ENCODE data around the gene COMMD9. TPM values are rescaled to one million over a fixed set of nuclear protein-coding genes. Genes with fewer than 3 reads are reported as not detected.
A peak's percentile ranks its signal among the peaks of the same experiment; 100 is the strongest.
"Not testable (repeated sequence)": the region's sequence is repeated elsewhere in the genome, so short reads cannot be mapped to it uniquely, and the experiment has no call there.

Gene COMMD9
- total RNA-seq (2014; rRNA removed; shearing (Covaris generic)): 111 and 124 TPM in 2 replicates
- 86.2 and 88.4 TPM in 2 replicates for polyA plus RNA-seq (2015; cell fraction: cytosol; rRNA removed)
- polyA plus RNA-seq (2015; cell fraction: nucleus; rRNA removed): 64.1 and 85.6 TPM in 2 replicates

DNA sequence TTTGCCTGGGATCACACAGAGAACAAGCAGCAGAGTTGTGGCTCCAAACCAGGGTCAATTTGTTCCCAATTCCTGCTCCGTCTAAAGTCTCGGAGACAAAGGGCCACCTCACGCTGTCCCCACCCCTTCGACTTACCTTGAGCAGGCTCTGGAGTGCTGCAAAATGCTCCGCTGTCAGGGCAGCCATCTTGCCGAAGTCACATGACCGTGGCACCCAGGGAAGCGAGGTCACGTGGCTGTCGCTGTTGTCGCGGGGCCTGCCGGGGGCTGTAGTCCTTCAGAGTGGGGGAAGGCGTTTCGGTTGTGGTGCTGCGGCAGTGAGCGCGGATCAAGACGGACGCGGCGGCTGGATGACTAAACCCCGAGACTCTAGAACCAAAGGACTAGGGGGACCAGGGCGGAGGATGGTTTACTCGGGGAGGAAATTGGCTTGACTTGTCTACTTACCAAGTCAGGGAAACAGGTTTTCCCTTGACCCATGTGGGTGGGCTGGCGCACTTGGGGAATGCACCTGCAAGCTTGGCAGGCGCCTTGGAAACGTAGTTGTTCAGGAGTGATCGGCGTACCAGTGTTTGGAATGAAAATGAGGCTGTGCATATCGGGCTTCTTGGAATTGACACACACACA, at the start of gene COMMD9:
Gene COMMD9, minus strand, starts transcription at position 199 of the 627 bp plus-strand sequence. Its CDS starts 12 bp downstream, at position 187.
- in situ Hi-C loops (cut with HindIII; ENCODE audit: low pct_unique_long_range_greater_than_20kb, low sequenced_read_pairs): no loop called here
- peak; percentile 94 for DNase-seq (ENCODE audit: low read depth, low spot score)

DNA sequence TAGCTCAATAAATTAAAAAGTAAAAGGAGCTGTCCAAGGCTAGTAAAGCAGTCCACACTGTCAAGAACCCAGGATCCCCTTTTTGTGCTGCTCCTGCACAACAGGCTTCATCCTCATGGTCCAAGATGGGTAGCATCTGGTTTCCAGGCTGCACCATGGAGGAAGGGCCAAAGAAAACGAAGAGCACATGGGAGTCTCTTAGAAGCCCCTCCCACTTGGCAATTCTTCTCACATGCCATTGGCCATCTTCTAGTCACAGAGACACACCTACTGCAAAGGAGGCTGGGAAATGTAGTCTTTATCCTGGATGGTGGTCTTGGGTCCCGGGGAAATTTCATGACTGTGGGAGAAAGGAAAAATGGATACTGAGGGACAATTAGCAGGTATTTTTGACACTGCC, 44.7 kb upstream of the COMMD9 start:
- in situ Hi-C loops (cut with HindIII; ENCODE audit: low pct_unique_long_range_greater_than_20kb, low sequenced_read_pairs): no loop called here
- DNase-seq (ENCODE audit: low read depth, low spot score): peak; percentile 77

DNA sequence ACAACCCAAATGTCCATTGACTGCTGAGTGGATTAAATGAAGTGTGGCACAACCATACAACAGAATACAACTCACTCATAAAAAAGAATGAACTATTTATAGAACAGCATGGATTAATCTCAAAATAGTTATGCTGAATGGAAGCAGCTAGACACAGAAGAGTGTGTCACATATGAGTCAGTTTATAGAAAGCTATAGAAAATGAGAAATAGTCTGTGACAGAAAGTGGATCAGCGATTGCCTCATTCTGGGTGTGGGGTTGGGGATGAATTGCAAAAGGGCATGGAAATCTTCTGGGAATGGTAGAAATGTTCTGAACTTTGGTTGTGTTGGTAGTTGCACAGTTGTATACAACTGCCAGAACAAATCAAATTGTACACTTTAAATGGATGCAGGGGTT, 44.2 kb upstream of the COMMD9 start:
- in situ Hi-C loops (cut with HindIII; ENCODE audit: low pct_unique_long_range_greater_than_20kb, low sequenced_read_pairs): no loop called here
- DNase-seq (ENCODE audit: low read depth, low spot score): no peak

DNA sequence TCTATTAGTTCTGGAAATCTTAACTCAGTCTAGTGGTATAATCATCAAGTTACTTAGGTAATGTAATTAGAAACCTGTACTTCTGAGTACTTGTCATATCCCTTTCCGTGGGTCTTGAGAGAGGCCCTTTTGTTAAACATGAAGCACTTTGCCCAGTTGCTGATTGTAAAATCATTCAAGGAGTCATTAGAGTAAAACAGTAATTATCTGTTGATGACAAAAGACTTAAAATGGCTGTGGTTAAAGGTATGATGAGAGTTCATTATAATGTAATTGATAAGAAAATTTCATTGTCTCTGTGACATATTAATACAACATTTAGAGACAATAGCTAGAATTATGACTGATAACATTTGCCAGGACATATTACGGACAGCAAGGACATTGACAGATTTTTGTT, 41.2 kb upstream of the COMMD9 start:
- in situ Hi-C loops (cut with HindIII; ENCODE audit: low pct_unique_long_range_greater_than_20kb, low sequenced_read_pairs): no loop called here
- no peak for DNase-seq (ENCODE audit: low read depth, low spot score)

DNA sequence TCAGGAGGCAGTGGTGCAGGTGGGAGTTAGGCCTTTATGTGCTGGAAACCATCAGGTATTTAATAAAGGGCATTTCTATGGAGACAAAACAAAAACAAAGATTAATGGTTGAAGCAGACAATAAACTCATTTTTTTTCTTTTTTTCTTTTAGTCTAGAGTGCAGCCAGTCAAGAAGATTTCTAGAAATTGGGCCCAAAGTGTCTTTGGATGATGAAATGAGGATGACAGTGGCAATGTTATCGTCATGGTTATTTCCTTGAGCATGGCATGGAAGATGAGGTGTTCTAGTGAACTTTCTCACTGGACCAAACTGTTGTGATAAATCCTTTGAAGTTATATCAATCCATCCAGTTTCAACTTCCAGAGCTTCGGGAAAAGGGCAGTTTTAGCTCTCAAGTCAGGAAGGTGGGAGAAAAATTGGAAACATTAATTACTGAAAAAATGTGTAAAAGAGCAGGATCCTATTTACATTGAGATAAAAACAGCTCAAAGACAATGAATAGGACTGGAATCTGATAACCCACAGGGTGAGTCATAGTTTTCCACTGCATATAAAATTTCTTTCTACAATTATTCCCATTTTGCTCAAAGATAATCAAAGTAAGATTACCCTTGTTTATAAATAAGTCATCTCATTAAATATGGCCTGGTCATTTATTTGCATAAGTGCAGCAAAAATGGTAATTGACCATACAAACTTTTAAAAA, 39.9 kb upstream of the COMMD9 start:
- in situ Hi-C loops (cut with HindIII; ENCODE audit: low pct_unique_long_range_greater_than_20kb, low sequenced_read_pairs): no loop called here
- DNase-seq (ENCODE audit: low read depth, low spot score): no peak

DNA sequence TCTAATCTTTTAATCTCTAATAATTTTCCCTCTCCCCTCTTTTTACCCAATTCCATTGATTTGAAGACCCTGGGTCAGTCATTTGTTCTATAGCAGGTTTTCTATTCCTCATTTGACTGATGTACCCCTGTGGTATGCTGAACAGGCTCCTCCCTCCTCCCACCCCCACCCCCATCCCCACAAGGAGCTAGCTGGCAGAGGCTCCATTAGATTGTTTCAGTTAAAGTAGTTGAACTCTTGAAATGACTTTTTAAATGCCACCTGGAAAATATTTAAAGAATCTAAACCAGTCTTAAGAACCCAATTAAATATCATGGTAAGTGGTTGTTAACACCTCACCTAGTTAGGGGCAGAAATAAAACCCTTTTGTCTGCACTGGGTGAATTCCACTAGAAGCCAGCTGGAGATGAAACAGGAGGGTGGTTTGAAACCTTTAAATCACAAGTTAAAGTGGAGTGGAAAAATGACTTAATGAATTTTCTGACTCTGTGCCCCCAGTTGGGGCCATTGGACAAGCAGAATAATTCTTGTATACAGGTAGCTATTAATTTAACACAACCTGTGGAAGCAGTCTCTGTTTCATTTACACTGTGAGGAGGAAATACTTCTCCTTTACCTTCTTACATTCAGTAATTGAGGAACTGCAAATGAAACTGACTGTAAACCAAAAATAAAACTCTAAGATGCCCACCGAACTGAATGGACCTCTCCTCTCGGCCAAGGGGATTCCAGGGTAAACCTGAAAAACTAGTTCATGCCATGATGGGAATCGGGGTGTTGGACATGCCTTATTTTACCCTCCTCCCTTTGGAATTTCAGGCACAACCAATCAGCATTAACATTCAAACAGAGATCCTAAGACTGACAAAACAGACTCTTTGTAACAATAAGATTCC, 37.5 kb upstream of the COMMD9 start:
- no peak for DNase-seq (ENCODE audit: low read depth, low spot score)
- in situ Hi-C loops (cut with HindIII; ENCODE audit: low pct_unique_long_range_greater_than_20kb, low sequenced_read_pairs): no loop called here

DNA sequence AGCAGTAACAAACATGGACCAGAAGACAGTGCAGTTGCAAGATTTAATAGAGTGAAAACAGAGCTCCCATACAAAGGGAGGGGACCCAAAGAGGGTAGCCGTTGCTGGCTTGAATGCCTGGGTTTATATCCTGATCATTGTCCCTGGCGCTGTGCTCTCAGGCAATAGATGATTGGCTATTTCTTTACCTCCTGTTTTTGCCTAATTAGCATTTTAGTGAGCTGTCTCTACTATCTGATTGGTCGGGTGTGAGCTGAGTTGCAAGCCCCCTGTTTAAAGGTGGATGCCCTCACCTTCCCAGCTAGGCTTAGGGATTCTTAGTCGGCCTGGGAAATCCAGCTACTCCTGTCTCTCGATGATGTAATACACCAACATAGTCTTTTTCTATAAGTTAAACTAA, 36.2 kb upstream of the COMMD9 start:
- in situ Hi-C loops (cut with HindIII; ENCODE audit: low pct_unique_long_range_greater_than_20kb, low sequenced_read_pairs); DNase-seq (ENCODE audit: low read depth, low spot score): not testable (repeated sequence)

DNA sequence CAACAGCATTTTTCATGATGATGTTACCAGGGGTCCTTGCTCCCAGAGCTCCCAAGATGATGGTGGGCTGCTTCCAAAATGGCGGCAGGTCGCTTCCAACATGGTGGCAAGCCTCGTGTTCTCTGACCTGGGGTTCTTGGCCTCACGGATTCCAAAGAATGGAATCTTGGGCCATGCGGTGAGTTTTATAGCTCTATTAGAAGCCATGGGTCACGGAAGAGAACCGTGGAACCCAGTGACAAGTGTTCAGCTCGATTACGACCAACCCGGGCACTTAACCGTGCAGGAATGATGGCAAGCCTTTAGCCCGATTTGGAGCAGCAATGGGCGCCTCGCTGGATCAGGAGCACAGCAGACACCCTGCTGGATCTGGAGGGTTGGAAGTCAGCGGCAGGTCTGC, 35.7 kb upstream of the COMMD9 start:
- DNase-seq (ENCODE audit: low read depth, low spot score); in situ Hi-C loops (cut with HindIII; ENCODE audit: low pct_unique_long_range_greater_than_20kb, low sequenced_read_pairs): not testable (repeated sequence)

DNA sequence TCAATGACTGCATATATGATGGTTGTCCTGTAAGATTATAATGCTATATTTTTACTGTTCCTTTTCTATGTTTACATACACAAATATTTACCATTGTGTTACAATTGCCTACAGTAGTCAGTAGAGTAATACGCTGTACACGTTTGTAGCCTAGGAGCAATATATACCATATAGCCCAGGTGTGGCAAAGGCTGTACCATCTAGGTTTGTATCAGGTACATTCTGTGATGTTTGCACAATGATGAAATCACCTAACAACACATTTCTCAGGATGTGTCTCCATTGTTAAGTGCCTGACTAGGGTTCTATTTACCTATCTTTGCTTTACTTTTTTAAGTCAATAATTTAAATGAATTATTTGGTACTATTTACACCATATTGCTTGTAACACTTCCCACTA, 28.8 kb upstream of the COMMD9 start:
- DNase-seq (ENCODE audit: low read depth, low spot score): no peak
- in situ Hi-C loops (cut with HindIII; ENCODE audit: low pct_unique_long_range_greater_than_20kb, low sequenced_read_pairs): no loop called here

DNA sequence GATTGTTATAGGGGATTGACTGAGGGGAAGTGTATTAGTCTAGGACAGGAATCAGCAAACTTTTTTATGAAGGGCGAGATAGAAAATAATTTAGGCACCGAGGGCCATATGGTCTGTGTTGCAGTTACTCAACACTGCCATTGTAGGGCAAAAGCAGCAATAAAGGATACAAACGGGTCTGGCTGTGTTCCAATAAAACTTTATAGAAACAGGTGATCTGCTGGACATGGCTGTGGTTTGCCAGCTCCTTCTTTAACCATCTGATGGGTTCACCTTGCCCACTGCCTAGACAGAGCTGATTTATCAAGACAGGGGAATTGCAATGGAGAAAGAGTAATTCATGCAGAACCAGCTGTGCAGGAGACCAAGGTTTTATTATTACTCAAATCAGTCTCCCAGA, 26.8 kb upstream of the COMMD9 start:
- DNase-seq (ENCODE audit: low read depth, low spot score): no peak
- in situ Hi-C loops (cut with HindIII; ENCODE audit: low pct_unique_long_range_greater_than_20kb, low sequenced_read_pairs): no loop called here

DNA sequence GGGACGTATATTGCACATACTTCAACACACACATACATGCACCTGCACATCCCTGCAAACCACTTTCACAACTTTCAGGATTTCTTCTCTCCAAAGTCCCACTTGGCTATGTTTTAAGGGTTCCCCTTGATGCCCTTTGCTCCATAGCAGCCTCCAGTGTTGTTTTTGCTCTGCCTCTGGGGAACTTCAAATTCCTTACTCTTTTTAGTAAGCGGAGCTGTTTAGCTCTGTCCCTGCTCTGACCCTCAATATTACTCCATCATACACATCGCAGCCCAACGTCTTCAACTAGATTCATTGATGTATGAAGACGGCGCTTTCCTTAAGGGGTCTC, 25.2 kb upstream of the COMMD9 start:
- in situ Hi-C loops (cut with HindIII; ENCODE audit: low pct_unique_long_range_greater_than_20kb, low sequenced_read_pairs): no loop called here
- no peak for DNase-seq (ENCODE audit: low read depth, low spot score)

DNA sequence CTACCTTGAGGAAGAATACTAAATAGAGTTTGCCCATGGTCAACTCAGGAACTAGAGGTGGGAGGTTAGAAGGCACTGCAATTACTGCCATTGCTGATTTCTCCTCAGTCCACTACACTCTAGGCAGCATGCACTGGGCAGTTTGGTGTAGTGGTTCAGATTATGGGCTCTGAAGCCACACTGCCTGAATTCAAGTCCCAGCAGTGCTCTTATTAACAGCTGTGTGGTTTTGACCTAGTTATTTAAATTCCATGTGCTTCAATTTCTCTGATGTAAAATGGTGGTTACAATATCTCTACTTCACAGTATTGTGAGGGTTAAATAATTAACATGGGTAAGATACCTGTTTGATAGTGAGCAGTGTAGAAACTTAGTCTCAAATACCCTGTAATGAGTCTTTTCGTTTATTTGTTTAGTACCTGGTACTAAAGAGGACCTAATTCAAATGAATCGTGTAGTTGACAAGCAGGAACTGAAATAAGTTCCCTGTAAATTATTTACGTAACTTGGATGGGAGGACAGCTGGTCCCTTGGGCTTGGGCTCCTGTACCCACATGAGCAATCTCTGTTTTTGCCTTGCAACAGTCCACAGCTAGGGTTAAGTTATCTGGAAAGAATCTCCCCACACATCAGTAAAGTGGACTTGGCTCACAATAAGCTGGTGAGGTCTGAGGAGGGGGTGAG, 24.7 kb upstream of the COMMD9 start:
- in situ Hi-C loops (cut with HindIII; ENCODE audit: low pct_unique_long_range_greater_than_20kb, low sequenced_read_pairs): no loop called here
- no peak for DNase-seq (ENCODE audit: low read depth, low spot score)

DNA sequence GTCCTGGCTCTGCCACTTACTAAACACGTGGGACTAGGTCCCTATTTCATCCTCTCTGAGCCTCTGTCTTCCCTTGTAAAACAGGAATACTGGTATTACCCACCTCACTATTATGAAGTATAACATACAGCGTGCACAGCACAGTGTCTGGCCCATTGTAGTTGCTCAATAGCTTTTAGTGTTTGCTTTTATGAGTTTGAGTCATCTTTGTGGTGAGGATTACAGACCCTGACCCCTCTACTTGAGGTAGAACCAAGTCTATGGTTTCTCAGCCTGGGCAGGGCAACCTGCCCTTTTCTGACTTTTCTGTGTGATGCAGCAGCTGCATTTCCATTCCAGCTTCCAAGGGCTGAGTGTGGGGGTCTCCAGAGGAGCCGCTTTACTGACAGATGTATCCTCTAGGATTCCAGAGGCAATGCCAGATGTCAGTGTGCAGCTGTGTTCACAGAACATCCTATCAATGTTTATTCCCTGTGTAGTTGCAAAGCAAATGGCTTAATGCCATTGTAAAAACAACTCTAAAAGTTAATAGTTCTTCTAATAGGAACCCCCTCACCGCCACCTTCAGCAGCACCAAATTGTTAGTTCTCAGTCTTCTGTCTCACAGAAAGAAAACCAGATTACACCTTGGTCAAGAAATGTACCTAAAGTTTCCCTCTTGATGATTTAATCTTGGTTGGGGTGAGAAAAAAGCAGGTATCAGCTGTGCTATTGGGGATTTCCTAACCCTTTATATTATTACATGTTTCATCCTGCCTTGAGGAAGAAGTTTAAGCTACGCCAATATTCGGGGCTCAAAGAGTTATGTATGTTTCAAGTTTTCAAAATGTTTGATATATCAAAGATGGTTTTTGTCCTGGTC, 23.6 kb upstream of the COMMD9 start:
- DNase-seq (ENCODE audit: low read depth, low spot score): no peak
- in situ Hi-C loops (cut with HindIII; ENCODE audit: low pct_unique_long_range_greater_than_20kb, low sequenced_read_pairs): no loop called here

DNA sequence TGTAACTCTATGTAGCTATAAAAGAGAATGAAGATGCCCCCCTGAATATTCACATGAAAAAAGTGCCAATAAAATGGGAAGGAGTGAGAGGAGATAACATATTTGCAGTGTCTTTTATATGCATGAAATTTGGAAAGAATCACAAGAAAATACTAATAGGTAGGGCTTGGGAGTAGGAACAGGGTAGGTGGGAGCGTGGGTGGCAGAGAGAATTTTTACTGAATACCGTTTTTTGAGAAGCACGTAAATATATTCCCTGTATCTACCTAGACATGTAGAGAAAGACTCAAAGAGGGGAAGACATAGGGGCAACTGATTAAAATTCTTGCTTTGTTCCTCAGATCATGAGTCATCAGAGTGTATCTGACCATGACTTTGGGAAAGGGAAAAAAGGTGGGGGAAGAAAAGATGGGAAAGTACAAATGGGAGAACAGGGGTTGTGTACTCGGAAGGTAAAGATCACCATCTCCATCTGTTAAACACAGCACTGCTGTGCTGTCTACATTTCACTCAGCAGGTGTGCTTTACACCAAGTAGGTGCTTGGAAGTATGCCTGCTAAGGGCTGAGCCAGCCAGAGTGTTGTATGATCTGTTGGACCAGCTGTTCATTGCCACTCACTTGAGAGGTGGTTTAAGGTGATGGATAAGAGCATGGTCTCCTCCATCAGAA, 22.8 kb upstream of the COMMD9 start:
- in situ Hi-C loops (cut with HindIII; ENCODE audit: low pct_unique_long_range_greater_than_20kb, low sequenced_read_pairs): no loop called here
- no peak for DNase-seq (ENCODE audit: low read depth, low spot score)

DNA sequence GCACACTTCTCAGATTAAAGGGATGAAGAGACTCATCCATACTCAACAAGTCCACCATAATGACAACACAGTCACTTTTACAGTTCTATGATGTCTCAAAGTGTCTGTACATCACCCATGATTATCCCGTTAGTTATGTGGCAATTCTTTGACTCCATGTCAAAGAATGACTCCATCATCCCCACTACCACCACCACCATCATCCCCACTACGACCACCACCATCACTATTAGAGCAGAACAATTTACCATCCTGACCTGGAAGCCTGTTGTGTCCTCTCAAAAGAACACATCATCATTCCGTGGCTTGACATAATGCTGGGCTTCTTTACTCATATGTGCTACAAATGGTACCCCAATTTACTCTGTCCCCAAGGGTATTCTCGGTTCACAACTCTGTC, 20.6 kb upstream of the COMMD9 start:
- in situ Hi-C loops (cut with HindIII; ENCODE audit: low pct_unique_long_range_greater_than_20kb, low sequenced_read_pairs): no loop called here
- DNase-seq (ENCODE audit: low read depth, low spot score): no peak

DNA sequence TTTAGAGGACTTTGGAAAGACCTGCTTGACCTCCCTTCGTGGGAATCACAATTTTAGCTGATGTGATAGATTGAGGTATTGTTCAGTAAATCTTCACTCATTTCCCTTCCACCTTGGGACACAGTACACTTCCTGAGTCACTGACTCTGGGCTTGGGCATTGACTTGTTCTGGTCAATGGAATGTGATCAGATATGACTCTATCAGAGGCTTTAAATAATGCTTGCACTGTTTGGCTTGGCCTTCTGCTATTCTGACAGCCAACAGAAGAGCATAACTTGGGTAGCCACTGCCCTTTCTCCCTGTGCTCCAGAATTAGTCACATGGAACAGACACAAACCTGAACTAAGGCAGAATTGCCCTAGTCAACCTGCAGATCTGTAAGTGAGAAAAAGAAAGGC, 19.4 kb upstream of the COMMD9 start:
- in situ Hi-C loops (cut with HindIII; ENCODE audit: low pct_unique_long_range_greater_than_20kb, low sequenced_read_pairs): no loop called here
- no peak for DNase-seq (ENCODE audit: low read depth, low spot score)

DNA sequence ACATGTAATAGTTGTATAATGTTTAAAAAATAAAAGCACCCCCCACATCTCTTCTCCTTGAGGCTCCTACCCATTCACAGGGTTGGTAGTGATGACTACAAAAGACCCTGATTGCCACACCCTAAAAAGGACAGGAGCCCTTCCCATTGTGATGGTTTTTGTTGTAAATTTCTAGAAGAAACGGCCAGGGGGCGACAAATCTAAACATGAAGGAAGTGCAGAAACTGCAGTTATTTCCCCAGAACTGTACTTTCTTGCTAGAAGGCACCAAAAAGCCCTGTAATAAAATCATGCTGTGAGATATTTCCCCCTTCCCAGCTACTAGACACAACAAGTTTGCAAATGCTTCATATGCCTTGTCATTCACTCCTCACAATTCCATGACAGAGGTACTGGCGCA, 17.7 kb upstream of the COMMD9 start:
- in situ Hi-C loops (cut with HindIII; ENCODE audit: low pct_unique_long_range_greater_than_20kb, low sequenced_read_pairs): no loop called here
- peak; percentile 36 for DNase-seq (ENCODE audit: low read depth, low spot score)
